Measurements from ENCODE around the gene RAP1GAP2.
"Not testable (repeated sequence)": the region's sequence is repeated elsewhere in the genome, so short reads cannot be mapped to it uniquely, and the experiment has no call there.

Gene RAP1GAP2

GRCh38 chr17:3073850-3074249 is 277.6 kb downstream of the RAP1GAP2 start:
- not testable (repeated sequence) for DNase-seq
